Measurements from ENCODE around the gene TMEM179. TPM values are rescaled to one million over a fixed set of nuclear protein-coding genes. Genes with fewer than 3 reads are reported as not detected.

TMEM179 gene
- total and polyA plus RNA-seq, 3 donors from 2014 or later = 4.9 to 12.1 (median 9.8) TPM

DNA sequence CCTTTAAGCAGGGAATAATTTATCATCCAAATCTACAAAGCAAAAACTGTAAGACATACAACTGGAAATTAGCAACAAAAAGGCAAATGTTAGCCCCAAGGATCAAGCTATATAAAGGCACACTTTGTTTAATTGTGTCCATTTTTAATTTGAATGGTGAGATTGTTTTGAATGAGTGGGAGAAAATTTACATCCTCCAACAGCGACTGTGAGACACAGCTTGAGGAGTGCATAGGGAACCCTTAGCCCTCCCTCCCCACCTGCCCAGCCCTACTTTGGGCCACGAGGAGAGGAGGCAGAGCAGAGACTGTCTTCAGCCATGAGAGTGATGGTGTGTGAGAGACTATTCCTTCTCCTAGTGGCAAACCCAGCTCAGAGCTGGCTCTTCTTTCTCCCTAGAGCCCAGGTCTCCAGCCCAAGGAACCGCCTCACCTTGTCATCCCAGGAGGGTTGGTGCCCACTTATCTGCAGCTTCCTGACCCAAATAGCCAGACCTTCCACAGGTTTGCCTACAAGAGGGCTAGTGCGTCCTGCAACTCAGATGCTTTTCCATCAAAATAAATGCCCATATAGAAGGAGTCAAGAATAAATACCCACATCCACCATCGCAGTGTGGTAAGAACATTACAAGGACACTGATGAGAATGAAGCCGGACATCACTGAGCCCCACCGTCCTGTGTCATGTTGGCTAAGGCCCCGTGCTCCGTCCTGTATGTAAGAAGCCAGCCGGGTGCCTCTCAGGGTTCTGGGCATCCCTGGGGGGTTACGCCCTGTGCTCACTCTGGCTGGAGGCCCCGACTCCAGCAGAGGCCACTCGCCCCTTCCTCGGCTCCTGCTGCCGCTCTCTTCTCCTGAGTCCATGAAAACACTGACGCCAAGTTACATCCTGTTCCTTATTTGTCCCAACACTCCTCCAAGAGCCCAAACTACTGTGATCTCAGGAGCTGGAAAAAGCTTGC lies 61.4 kb downstream of the TMEM179 start:
- Histone ChIP-seq H3K4me3 (no peak overlapping the region), H3K4me1 (no peaks in the 10 kb centered on the region), H3K27me3 (no peaks in the 10 kb centered on the region), H3K27ac (no peak overlapping the region), H3K9me3 (no peaks in the 10 kb centered on the region), H3K36me3 (ENCODE audit: low read depth, missing control alignments) (no peaks in the 10 kb centered on the region)
- 82% methylated on average over 16 of the region's 16 CpGs for WGBS, 2 donors
- intact Hi-C loops (cut with DNase I; ENCODE audit: low total_unique reads) = no loop called here
- no peak for TF ChIP-seq POLR2A (IDR thresholded peaks at IDR 0.05)
- DNase-seq = no peak

GRCh38 chr14:104541905-104542465 lies 62.6 kb downstream of the TMEM179 start:
- 88 to 92% methylated on average over 11 of the region's 11 CpGs for WGBS, 2 donors
- TF ChIP-seq, protein P1, sequence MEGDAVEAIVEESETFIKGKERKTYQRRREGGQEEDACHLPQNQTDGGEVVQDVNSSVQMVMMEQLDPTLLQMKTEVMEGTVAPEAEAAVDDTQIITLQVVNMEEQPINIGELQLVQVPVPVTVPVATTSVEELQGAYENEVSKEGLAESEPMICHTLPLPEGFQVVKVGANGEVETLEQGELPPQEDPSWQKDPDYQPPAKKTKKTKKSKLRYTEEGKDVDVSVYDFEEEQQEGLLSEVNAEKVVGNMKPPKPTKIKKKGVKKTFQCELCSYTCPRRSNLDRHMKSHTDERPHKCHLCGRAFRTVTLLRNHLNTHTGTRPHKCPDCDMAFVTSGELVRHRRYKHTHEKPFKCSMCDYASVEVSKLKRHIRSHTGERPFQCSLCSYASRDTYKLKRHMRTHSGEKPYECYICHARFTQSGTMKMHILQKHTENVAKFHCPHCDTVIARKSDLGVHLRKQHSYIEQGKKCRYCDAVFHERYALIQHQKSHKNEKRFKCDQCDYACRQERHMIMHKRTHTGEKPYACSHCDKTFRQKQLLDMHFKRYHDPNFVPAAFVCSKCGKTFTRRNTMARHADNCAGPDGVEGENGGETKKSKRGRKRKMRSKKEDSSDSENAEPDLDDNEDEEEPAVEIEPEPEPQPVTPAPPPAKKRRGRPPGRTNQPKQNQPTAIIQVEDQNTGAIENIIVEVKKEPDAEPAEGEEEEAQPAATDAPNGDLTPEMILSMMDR (IDR thresholded peaks at IDR 0.05) = no peak
- no peak for TF ChIP-seq POLR2A (IDR thresholded peaks at IDR 0.05)
- Histone ChIP-seq H3K4me3 (no peak overlapping the region), H3K36me3 (ENCODE audit: low read depth, missing control alignments) (no peaks in the 10 kb centered on the region), H3K27ac (no peak overlapping the region), H3K9me3 (no peaks in the 10 kb centered on the region), H3K27me3 (no peaks in the 10 kb centered on the region), H3K4me1 (no peaks in the 10 kb centered on the region)
- no peak for DNase-seq
- intact Hi-C loops (cut with DNase I; ENCODE audit: low total_unique reads) = no loop called here

Other genes with a start within 250 kb of the TMEM179 start
- under 1 TPM in 1 of 2 donors, not detected in 1; 0.16 TPM for gene C14orf180, start 25.0 kb downstream of the TMEM179 start, total RNA-seq
- gene C14orf180, start 25.0 kb downstream of the TMEM179 start, polyA plus RNA-seq (ENCODE audit: insufficient read depth, low read depth, low replicate concordance) = 0.86 TPM
- 100 to 1,000 TPM; 244 to 328 TPM for gene INF2, start 84.8 kb upstream of the TMEM179 start, total RNA-seq
- gene INF2, start 84.8 kb upstream of the TMEM179 start, polyA plus RNA-seq (ENCODE audit: insufficient read depth, low read depth, low replicate concordance) = 50.5 TPM
- 10 to 100 TPM; 48.7 to 79.4 TPM for gene ADSS1, start 119.5 kb upstream of the TMEM179 start, total RNA-seq
- 79.6 TPM for gene ADSS1, start 119.5 kb upstream of the TMEM179 start, polyA plus RNA-seq (ENCODE audit: insufficient read depth, low read depth, low replicate concordance)
- 100 to 1,000 TPM; 236 to 247 TPM for gene SIVA1, start 148.4 kb upstream of the TMEM179 start, total RNA-seq
- 99.5 TPM for gene SIVA1, start 148.4 kb upstream of the TMEM179 start, polyA plus RNA-seq (ENCODE audit: insufficient read depth, low read depth, low replicate concordance)
- gene AKT1, start 191.0 kb upstream of the TMEM179 start, total RNA-seq = 100 to 1,000 TPM; 106 to 125 TPM
- gene AKT1, start 191.0 kb upstream of the TMEM179 start, polyA plus RNA-seq (ENCODE audit: insufficient read depth, low read depth, low replicate concordance) = 68.2 TPM
- gene ZBTB42, start 196.3 kb upstream of the TMEM179 start, total RNA-seq = 1 to 10 TPM; 6.1 to 8.4 TPM
- 7.1 TPM for gene ZBTB42, start 196.3 kb upstream of the TMEM179 start, polyA plus RNA-seq (ENCODE audit: insufficient read depth, low read depth, low replicate concordance)